ENCODE measurements around the gene SLC66A2. TPM values are rescaled to one million over a fixed set of nuclear protein-coding genes. Genes with fewer than 3 reads are reported as not detected.

SLC66A2 gene
- total and polyA plus RNA-seq, 2 of the 13 experiments (the other 11 are each of a cell fraction or from before 2014, with no cell fraction given): 33.5 to 41.9 TPM

DNA sequence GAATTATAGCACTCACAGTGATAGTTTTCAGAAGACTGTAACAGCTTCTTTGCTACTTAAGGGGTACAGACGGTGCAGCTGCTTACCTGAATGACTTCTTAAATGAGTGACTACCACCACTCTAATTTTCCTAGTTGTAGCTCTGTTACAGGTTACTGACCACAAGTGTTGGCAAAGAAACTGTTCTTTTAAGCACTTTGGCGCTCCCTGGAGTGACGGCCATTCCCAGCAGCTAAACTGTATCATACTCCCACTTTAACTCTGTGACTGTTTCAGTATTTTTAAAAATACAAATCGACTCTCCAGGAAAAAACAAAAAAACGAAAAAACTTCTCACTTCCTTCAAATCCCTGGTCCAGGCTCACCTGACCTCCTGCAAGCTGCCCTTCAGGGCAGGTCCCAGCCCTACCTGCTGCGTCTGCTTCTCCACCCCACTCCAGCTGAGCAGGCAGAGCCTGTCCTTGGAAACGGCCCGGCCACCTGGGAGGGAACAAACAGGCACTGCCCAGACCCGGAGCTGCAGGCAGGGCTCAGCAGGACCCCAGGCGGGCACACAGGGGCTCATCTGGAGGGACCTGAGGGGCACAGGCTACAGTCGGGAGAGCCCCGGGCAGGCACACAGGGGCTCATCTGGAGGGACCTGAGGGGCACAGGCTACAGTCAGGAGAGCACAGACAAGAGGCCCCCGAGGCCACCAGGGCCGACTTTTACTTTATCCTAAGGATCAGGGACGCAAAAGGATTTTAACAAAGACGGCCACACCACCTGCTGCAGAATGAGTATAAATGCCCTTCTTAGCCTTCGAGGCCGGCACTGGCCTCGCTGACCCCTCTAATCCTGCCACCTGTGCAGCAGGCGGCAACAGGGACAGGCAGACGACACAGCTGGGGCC, 24.5 kb downstream of the SLC66A2 start:
- Histone ChIP-seq H3K4me1 (ENCODE audit: insufficient read depth, low read length) (no peaks in the 10 kb centered on the region), H3K9me3 (ENCODE audit: low read length) (peaks cover 5% of the 10 kb centered on the region), H3K4me2 (ENCODE audit: low read depth, low read length) (no peak overlapping the region), H3K27ac (ENCODE audit: extremely low read length, insufficient read depth, low read length) (no peak overlapping the region), H3K36me3 (replicated peaks in 1 of 2; ENCODE audit: control insufficient read depth in 1 of 2, insufficient read depth in 2 of 2, low read length in 2 of 2) (peaks cover 9 to 58% of the 10 kb centered on the region in 2 experiments), H3K27me3 (ENCODE audit: control insufficient read depth in 1 of 2, insufficient read depth in 2 of 2, low read length in 2 of 2) (no peaks in the 10 kb centered on the region), H3K9ac (ENCODE audit: insufficient read depth, low read depth, low read length) (no peak overlapping the region), H3K79me2 (ENCODE audit: insufficient read depth, low read length) (peaks cover 70% of the 10 kb centered on the region), H3K4me3 (replicated peaks in 1 of 3; ENCODE audit: insufficient read depth in 1 of 3, low read depth in 2 of 3, low read length in 3 of 3) (no peak overlapping the region), H2AFZ (ENCODE audit: low read length) (no peak overlapping the region), H4K20me1 (ENCODE audit: insufficient read depth, low read length) (peaks cover 68% of the 10 kb centered on the region)
- FAIRE-seq: no peak
- in situ Hi-C loops (cut with HindIII; ENCODE audit: extremely low pct_ligation_motif_present, low pct_unique_long_range_greater_than_20kb) (no loop called here), intact Hi-C loops (cut with micrococcal nuclease; ENCODE audit: unreplicated experiment) (no loop called here)
- ChIA-PET CTCF (ENCODE audit: low intra/inter-chr PET ratio, low total read pairs) (no interaction called here), POLR2A (no interaction called here)
- TF ChIP-seq, protein P1, sequence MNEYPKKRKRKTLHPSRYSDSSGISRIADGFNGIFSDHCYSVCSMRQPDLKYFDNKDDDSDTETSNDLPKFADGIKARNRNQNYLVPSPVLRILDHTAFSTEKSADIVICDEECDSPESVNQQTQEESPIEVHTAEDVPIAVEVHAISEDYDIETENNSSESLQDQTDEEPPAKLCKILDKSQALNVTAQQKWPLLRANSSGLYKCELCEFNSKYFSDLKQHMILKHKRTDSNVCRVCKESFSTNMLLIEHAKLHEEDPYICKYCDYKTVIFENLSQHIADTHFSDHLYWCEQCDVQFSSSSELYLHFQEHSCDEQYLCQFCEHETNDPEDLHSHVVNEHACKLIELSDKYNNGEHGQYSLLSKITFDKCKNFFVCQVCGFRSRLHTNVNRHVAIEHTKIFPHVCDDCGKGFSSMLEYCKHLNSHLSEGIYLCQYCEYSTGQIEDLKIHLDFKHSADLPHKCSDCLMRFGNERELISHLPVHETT (CRISPR knock-in tag; conservative IDR thresholded peaks at IDR 0.05): no peak
- peak; percentile 22; the same call in 2 of the 3 replicates for ATAC-seq
- BruUV-seq (replicated peaks): no TSS peak
- WGBS (ENCODE audit: low lambda C conversion rate): 86% methylated on average over 12 of the region's 21 CpGs
- no peak for DNase-seq (ENCODE audit: low spot score)

DNA sequence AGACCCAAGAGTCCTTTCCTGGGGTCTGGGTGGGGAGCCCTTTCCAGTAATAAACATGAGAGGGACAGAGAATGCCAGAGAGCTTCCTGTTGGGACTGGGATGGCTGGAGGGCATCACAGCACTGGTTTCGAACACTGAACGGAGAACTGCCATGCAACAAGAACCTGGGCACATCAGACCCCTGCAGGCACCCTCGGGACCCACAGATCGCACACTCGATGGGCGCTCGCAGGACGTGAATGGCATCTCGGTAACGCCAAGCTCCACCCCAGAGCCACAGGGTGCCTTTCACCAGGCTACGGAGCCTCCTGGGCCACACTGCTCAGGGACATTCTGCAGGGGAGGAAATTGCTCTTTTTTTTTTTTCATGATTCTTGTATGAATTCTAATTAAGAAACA, 25.1 kb downstream of the SLC66A2 start:
- no peak overlapping the region for H3K9ac ChIP-seq (ENCODE audit: insufficient read depth, low read depth, low read length)
- H3K36me3 ChIP-seq (replicated peaks in 1 of 2; ENCODE audit: control insufficient read depth in 1 of 2, insufficient read depth in 2 of 2, low read length in 2 of 2): peaks cover 9 to 61% of the 10 kb centered on the region in 2 experiments
- no TSS peak for BruUV-seq (replicated peaks)
- H3K4me3 ChIP-seq (replicated peaks in 1 of 3; ENCODE audit: insufficient read depth in 1 of 3, low read depth in 2 of 3, low read length in 3 of 3): no peak overlapping the region
- ATAC-seq (no peak), FAIRE-seq (no peak), DNase-seq (ENCODE audit: low spot score) (no peak)
- 93% methylated on average over 6 of the region's 11 CpGs for WGBS (ENCODE audit: low lambda C conversion rate)
- H4K20me1 ChIP-seq (ENCODE audit: insufficient read depth, low read length): peaks cover 70% of the 10 kb centered on the region
- intact Hi-C loops (cut with micrococcal nuclease; ENCODE audit: unreplicated experiment): no loop called here
- no peak overlapping the region for H3K27ac ChIP-seq (ENCODE audit: extremely low read length, insufficient read depth, low read length)
- in situ Hi-C loops (cut with HindIII; ENCODE audit: extremely low pct_ligation_motif_present, low pct_unique_long_range_greater_than_20kb): no loop called here
- peaks cover 65% of the 10 kb centered on the region for H3K79me2 ChIP-seq (ENCODE audit: insufficient read depth, low read length)
- no peaks in the 10 kb centered on the region for H3K27me3 ChIP-seq (ENCODE audit: control insufficient read depth in 1 of 2, insufficient read depth in 2 of 2, low read length in 2 of 2)
- no peak overlapping the region for H2AFZ ChIP-seq (ENCODE audit: low read length)
- H3K4me1 ChIP-seq (ENCODE audit: insufficient read depth, low read length): no peaks in the 10 kb centered on the region
- no peak overlapping the region for H3K4me2 ChIP-seq (ENCODE audit: low read depth, low read length)
- H3K9me3 ChIP-seq (ENCODE audit: low read length): peaks cover 5% of the 10 kb centered on the region
- CTCF ChIA-PET (ENCODE audit: low intra/inter-chr PET ratio, low total read pairs): no interaction called here
- POLR2A ChIA-PET: no interaction called here
- TF ChIP-seq TAF15 (IDR thresholded peaks at IDR 0.05; ENCODE audit: low read depth, low read length, poor library complexity, severe bottlenecking) (no peak), STAT5B (CRISPR knock-in tag; IDR thresholded peaks at IDR 0.05) (no peak), PHF8 (CRISPR knock-in tag; IDR thresholded peaks at IDR 0.05) (no peak), ZFP41 (CRISPR knock-in tag; IDR thresholded peaks at IDR 0.05; ENCODE audit: borderline replicate concordance) (no peak), SMARCE1 (IDR thresholded peaks at IDR 0.05; ENCODE audit: borderline replicate concordance) (no peak)
- TF ChIP-seq, protein P2, sequence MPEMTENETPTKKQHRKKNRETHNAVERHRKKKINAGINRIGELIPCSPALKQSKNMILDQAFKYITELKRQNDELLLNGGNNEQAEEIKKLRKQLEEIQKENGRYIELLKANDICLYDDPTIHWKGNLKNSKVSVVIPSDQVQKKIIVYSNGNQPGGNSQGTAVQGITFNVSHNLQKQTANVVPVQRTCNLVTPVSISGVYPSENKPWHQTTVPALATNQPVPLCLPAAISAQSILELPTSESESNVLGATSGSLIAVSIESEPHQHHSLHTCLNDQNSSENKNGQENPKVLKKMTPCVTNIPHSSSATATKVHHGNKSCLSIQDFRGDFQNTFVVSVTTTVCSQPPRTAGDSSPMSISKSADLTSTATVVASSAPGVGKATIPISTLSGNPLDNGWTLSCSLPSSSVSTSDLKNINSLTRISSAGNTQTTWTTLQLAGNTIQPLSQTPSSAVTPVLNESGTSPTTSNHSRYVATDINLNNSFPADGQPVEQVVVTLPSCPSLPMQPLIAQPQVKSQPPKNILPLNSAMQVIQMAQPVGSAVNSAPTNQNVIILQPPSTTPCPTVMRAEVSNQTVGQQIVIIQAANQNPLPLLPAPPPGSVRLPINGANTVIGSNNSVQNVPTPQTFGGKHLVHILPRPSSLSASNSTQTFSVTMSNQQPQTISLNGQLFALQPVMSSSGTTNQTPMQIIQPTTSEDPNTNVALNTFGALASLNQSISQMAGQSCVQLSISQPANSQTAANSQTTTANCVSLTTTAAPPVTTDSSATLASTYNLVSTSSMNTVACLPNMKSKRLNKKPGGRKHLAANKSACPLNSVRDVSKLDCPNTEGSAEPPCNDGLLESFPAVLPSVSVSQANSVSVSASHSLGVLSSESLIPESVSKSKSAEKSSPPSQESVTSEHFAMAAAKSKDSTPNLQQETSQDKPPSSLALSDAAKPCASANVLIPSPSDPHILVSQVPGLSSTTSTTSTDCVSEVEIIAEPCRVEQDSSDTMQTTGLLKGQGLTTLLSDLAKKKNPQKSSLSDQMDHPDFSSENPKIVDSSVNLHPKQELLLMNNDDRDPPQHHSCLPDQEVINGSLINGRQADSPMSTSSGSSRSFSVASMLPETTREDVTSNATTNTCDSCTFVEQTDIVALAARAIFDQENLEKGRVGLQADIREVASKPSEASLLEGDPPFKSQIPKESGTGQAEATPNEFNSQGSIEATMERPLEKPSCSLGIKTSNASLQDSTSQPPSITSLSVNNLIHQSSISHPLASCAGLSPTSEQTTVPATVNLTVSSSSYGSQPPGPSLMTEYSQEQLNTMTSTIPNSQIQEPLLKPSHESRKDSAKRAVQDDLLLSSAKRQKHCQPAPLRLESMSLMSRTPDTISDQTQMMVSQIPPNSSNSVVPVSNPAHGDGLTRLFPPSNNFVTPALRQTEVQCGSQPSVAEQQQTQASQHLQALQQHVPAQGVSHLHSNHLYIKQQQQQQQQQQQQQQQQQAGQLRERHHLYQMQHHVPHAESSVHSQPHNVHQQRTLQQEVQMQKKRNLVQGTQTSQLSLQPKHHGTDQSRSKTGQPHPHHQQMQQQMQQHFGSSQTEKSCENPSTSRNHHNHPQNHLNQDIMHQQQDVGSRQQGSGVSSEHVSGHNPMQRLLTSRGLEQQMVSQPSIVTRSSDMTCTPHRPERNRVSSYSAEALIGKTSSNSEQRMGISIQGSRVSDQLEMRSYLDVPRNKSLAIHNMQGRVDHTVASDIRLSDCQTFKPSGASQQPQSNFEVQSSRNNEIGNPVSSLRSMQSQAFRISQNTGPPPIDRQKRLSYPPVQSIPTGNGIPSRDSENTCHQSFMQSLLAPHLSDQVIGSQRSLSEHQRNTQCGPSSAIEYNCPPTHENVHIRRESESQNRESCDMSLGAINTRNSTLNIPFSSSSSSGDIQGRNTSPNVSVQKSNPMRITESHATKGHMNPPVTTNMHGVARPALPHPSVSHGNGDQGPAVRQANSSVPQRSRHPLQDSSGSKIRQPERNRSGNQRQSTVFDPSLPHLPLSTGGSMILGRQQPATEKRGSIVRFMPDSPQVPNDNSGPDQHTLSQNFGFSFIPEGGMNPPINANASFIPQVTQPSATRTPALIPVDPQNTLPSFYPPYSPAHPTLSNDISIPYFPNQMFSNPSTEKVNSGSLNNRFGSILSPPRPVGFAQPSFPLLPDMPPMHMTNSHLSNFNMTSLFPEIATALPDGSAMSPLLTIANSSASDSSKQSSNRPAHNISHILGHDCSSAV (CRISPR knock-in tag; IDR thresholded peaks at IDR 0.05; ENCODE audit: borderline replicate concordance): no peak
